ENCODE measurements around the gene ABHD17A.

ABHD17A gene

GRCh38 chr19:1836458-1837221, 48.7 kb downstream of the ABHD17A start:
- TF ChIP-seq USF1 (IDR thresholded peaks at IDR 0.05) (no peak), MAX (IDR thresholded peaks at IDR 0.05) (no peak), REST (IDR thresholded peaks at IDR 0.05; ENCODE audit: low read depth) (no peak), CEBPB (IDR thresholded peaks at IDR 0.05) (no peak), YY1 (IDR thresholded peaks at IDR 0.05; ENCODE audit: low read depth) (no peak), NFIC (IDR thresholded peaks at IDR 0.05) (no peak), TEAD4 (IDR thresholded peaks at IDR 0.05) (no peak), RAD21 (IDR thresholded peaks at IDR 0.05; ENCODE audit: low read depth) (no peak), ZBTB7A (IDR thresholded peaks at IDR 0.05; ENCODE audit: low read depth) (no peak), EGR1 (IDR thresholded peaks at IDR 0.05) (no peak), CREB1 (IDR thresholded peaks at IDR 0.05; ENCODE audit: low read depth) (no peak), FOXM1 (IDR thresholded peaks at IDR 0.05; ENCODE audit: borderline replicate concordance, low read depth) (no peak), TCF12 (IDR thresholded peaks at IDR 0.05; ENCODE audit: low read depth) (no peak), EP300 (IDR thresholded peaks at IDR 0.05; ENCODE audit: borderline replicate concordance) (no peak), TAF1 (IDR thresholded peaks at IDR 0.05; ENCODE audit: low read depth) (no peak)

- TF ChIP-seq TEAD4 (IDR thresholded peaks at IDR 0.05) (no peak), RAD21 (IDR thresholded peaks at IDR 0.05; ENCODE audit: low read depth) (no peak), FOXM1 (IDR thresholded peaks at IDR 0.05; ENCODE audit: borderline replicate concordance, low read depth) (no peak), ZBTB7A (IDR thresholded peaks at IDR 0.05; ENCODE audit: low read depth) (no peak), EP300 (IDR thresholded peaks at IDR 0.05; ENCODE audit: borderline replicate concordance) (no peak)
Observed at GRCh38 chr19:1833540-1833939, 51.8 kb downstream of the ABHD17A start.

GRCh38 chr19:1832046-1832663, 53.1 kb downstream of the ABHD17A start:
- TF ChIP-seq REST (IDR thresholded peaks at IDR 0.05; ENCODE audit: low read depth) (no peak), TEAD4 (IDR thresholded peaks at IDR 0.05) (no peak), NFIC (IDR thresholded peaks at IDR 0.05) (no peak), CEBPB (IDR thresholded peaks at IDR 0.05) (no peak), MAX (IDR thresholded peaks at IDR 0.05) (no peak), RAD21 (IDR thresholded peaks at IDR 0.05; ENCODE audit: low read depth) (no peak)

GRCh38 chr19:1830978-1831377, 54.3 kb downstream of the ABHD17A start:
- TF ChIP-seq ZBTB7A (IDR thresholded peaks at IDR 0.05; ENCODE audit: low read depth) (no peak), EP300 (IDR thresholded peaks at IDR 0.05; ENCODE audit: borderline replicate concordance) (no peak), MAX (IDR thresholded peaks at IDR 0.05) (no peak), EGR1 (IDR thresholded peaks at IDR 0.05) (no peak), REST (IDR thresholded peaks at IDR 0.05; ENCODE audit: low read depth) (no peak), RAD21 (IDR thresholded peaks at IDR 0.05; ENCODE audit: low read depth) (no peak), TEAD4 (IDR thresholded peaks at IDR 0.05) (no peak), TCF12 (IDR thresholded peaks at IDR 0.05; ENCODE audit: low read depth) (no peak), CEBPB (IDR thresholded peaks at IDR 0.05) (no peak), CREB1 (IDR thresholded peaks at IDR 0.05; ENCODE audit: low read depth) (no peak), USF1 (IDR thresholded peaks at IDR 0.05) (no peak), YY1 (IDR thresholded peaks at IDR 0.05; ENCODE audit: low read depth) (no peak), FOXM1 (IDR thresholded peaks at IDR 0.05; ENCODE audit: borderline replicate concordance, low read depth) (no peak), TAF1 (IDR thresholded peaks at IDR 0.05; ENCODE audit: low read depth) (no peak), NFIC (IDR thresholded peaks at IDR 0.05) (no peak)

Measured in Ishikawa (cell line).